Mucosa of stomach (tissue), 1 donor: ENCODE results near the gene ABCD1.
A peak's percentile ranks its signal among the peaks of the same experiment; 100 is the strongest.
"Not testable (repeated sequence)": the region's sequence is repeated elsewhere in the genome, so short reads cannot be mapped to it uniquely, and the experiment has no call there.

Experiments
- H3K27me3 ChIP-seq: one replicate; pipeline ENCODE4 v1.7.0; 2013; ENCODE audit warnings: mild to moderate bottlenecking, low read length; ENCODE audit not compliant: control insufficient read depth, insufficient read depth
- H3K36me3 ChIP-seq: one replicate; pipeline ENCODE4 v1.7.0; 2013; ENCODE audit warnings: low read length; ENCODE audit not compliant: control insufficient read depth, insufficient read depth
- H3K4me1 ChIP-seq: one replicate; pipeline ENCODE4 v1.7.0; 2013; ENCODE audit warnings: mild to moderate bottlenecking, low read length; ENCODE audit not compliant: control insufficient read depth, insufficient read depth
- H3K4me3 ChIP-seq: one replicate; pipeline ENCODE4 v1.7.0; 2013; ENCODE audit warnings: low read length
- H3K9ac ChIP-seq: one replicate; pipeline ENCODE4 v1.7.0; 2013; ENCODE audit warnings: mild to moderate bottlenecking, low read length, moderate library complexity
- H3K9me3 ChIP-seq: one replicate; pipeline ENCODE4 v1.7.0; 2013; ENCODE audit warnings: mild to moderate bottlenecking, low read length, moderate library complexity; ENCODE audit not compliant: control insufficient read depth
- donor health status: Pancreatic carcinoma.

The ABCD1 gene

DNA sequence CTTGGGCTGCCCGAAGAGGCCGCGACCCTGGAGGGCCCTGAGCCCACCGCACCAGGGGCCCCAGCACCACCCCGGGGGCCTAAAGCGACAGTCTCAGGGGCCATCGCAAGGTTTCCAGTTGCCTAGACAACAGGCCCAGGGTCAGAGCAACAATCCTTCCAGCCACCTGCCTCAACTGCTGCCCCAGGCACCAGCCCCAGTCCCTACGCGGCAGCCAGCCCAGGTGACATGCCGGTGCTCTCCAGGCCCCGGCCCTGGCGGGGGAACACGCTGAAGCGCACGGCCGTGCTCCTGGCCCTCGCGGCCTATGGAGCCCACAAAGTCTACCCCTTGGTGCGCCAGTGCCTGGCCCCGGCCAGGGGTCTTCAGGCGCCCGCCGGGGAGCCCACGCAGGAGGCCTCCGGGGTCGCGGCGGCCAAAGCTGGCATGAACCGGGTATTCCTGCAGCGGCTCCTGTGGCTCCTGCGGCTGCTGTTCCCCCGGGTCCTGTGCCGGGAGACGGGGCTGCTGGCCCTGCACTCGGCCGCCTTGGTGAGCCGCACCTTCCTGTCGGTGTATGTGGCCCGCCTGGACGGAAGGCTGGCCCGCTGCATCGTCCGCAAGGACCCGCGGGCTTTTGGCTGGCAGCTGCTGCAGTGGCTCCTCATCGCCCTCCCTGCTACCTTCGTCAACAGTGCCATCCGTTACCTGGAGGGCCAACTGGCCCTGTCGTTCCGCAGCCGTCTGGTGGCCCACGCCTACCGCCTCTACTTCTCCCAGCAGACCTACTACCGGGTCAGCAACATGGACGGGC, 579 bp downstream of the ABCD1 start:
- Histone ChIP-seq H3K36me3 (no peaks in the 10 kb centered on the region), H3K9me3 (no peaks in the 10 kb centered on the region), H3K27me3 (no peaks in the 10 kb centered on the region), H3K4me1 (peaks cover 37% of the 10 kb centered on the region), H3K9ac (peak overlapping the region; percentile 41), H3K4me3 (no peak overlapping the region)

DNA sequence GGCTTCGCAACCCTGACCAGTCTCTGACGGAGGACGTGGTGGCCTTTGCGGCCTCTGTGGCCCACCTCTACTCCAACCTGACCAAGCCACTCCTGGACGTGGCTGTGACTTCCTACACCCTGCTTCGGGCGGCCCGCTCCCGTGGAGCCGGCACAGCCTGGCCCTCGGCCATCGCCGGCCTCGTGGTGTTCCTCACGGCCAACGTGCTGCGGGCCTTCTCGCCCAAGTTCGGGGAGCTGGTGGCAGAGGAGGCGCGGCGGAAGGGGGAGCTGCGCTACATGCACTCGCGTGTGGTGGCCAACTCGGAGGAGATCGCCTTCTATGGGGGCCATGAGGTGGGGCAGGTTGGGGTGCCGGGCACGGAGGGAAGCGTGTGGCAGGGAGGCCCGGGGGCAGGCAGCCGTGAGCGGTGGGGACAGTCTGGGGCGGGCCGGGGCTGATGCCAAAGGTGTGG, 1.2 kb downstream of the ABCD1 start:
- no peaks in the 10 kb centered on the region for H3K36me3 ChIP-seq
- H3K9ac ChIP-seq = no peak overlapping the region
- peaks cover 37% of the 10 kb centered on the region for H3K4me1 ChIP-seq
- H3K27me3 ChIP-seq = no peaks in the 10 kb centered on the region
- H3K9me3 ChIP-seq = no peaks in the 10 kb centered on the region
- no peak overlapping the region for H3K4me3 ChIP-seq

DNA sequence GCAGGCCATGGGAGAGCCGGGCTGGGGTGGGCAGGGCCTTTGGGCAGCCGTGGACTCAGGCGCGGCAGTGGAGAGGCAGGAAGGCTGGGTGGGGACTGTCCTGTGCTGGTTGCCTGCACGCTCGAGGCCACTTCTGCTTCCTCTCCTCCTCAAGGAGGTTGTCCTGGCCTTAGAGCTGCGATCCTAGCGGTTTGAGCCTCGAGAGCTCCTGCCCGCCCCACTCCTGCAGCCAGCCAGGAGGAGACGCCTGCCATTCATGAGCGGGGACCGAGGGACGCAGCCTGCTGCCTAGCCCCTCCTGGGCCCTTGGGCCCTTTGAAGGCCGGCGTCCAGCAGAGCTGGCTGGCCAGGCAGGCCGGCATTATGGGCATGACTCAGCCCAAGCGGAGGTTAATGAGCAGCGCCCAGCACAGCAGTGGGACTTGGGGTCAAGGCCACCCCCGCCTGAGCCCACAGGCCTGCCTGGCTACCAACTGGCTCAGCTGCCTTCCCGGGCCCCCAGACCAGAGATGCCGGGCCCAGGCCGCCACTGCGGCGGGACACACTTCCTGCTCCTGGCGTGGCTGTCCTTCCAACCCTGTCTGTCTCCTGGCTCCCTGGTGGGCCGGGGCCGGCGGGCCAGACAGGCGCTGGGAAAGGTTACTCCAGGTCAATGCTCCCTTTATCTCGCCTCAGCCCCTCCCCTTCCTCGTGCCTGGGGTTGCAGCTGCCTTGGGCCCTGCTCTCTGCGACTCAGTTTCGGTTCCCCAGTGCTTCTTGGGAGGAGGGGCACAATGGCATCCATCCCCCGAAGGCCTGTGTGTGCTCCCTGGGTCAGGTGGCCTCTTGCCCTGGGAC, 1.8 kb downstream of the ABCD1 start:
- Histone ChIP-seq H3K9me3 (no peaks in the 10 kb centered on the region), H3K27me3 (no peaks in the 10 kb centered on the region), H3K36me3 (no peaks in the 10 kb centered on the region), H3K9ac (no peak overlapping the region), H3K4me1 (peaks cover 37% of the 10 kb centered on the region), H3K4me3 (no peak overlapping the region)

DNA sequence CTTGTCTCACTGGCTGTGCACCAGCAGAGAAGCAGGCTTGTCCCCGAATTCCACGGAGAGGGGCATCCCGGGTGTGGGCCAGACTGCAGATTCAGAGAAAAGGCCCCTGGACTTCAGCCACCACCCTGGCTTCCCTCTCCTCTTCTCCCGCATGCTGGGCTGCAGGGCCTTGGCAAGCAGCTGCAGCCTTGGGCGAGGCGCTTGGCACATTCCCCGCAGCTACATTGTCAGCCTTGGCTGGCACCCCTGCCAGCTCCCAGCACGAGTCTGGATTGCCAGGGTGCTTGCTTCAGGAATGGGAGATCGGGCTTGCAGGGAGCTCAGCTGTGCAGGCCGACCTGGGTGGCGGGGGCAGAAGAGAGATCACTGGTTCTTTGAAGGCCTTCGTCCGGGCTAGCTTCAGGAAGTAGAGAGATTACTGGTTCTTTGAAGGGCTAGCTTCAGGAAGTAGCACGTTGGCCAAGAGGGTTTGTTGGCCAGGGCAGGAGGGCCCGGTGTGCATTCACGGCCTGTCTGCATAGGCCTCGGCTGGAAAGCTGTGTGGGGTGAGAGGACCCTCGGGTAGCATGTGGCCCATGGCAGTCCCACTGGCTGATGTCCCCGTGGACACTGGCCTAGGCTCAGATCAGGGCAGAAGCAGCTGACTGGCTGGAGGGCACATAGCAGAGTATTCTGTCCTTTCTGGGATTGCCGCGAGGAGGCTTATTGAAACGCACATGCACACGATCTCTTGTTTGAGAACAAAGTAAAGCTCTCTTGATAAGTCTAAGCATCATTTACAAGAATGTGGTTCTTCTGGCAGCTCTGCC, 2.7 kb downstream of the ABCD1 start:
- no peaks in the 10 kb centered on the region for H3K27me3 ChIP-seq
- no peaks in the 10 kb centered on the region for H3K36me3 ChIP-seq
- no peak overlapping the region for H3K4me3 ChIP-seq
- peaks cover 33% of the 10 kb centered on the region for H3K4me1 ChIP-seq
- no peak overlapping the region for H3K9ac ChIP-seq
- no peaks in the 10 kb centered on the region for H3K9me3 ChIP-seq

DNA sequence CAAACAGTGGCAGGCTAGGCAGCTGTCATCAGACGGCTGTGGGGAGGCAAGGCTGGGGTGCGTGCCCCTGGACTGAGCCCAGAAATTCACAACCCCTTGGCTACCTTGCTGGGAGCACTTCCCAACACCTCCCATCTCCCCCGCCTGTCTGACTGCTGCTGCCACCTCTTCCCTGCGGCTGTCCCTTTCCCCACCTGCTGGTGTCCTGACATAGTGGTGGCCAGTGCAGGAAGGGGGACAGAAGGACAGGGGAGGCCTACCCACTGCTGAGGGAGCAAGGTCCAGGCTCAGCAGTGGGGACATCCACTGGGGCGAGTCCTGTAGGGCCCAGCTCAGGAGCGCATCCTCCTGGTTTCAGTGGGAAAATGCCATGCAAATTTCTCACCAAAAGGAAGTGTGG, 3.4 kb downstream of the ABCD1 start:
- Histone ChIP-seq H3K9ac (no peak overlapping the region), H3K36me3 (no peaks in the 10 kb centered on the region), H3K4me3 (no peak overlapping the region), H3K9me3 (no peaks in the 10 kb centered on the region), H3K4me1 (peaks cover 31% of the 10 kb centered on the region), H3K27me3 (no peaks in the 10 kb centered on the region)

DNA sequence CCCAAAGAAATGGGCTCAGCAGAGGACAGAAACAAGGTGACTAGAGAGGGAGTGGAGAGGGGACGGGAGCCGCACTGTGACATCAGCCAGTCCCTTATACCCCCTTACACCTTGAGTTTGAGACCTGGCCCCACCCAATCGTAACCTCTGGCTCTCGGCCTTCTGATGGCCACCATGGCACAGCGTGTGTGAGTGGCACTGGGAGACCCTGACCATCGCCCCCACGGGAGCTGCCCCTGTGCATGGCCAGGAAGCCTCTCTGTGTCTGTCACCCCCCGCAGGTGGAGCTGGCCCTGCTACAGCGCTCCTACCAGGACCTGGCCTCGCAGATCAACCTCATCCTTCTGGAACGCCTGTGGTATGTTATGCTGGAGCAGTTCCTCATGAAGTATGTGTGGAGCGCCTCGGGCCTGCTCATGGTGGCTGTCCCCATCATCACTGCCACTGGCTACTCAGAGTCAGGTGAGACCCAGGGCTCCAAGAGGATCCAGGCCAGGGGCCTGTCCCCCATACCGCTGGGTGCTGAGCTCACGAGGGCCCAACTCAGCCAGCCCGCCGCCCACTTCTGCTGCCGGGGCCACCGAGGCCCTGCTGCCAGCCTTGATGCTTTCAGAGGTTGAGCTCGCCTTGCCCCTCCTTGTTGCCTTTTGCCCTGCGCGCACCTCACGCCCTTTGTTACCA, 4.4 kb downstream of the ABCD1 start:
- no peaks in the 10 kb centered on the region for H3K27me3 ChIP-seq
- H3K9ac ChIP-seq = no peak overlapping the region
- no peak overlapping the region for H3K4me3 ChIP-seq
- H3K9me3 ChIP-seq = no peaks in the 10 kb centered on the region
- peaks cover 31% of the 10 kb centered on the region for H3K4me1 ChIP-seq
- no peaks in the 10 kb centered on the region for H3K36me3 ChIP-seq

DNA sequence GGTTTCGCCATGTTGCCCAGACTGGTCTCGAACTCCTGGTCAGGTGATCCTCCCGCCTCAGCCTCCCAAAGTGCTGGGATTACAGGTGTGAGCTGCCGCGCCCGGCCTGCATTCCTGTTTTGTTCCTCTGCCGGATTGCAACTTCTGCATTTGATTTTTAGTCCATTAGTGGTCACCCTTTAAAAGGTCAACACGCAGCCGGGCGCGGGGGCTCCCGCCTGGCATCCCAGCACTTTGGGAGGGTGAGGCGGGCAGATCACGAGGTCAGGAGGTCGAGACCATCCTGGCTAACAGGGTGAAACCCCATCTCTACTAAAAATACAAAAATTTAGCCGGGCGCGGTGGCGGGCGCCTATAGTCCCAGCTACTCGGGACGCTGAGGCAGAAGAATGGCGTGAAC, 5.5 kb downstream of the ABCD1 start:
- H3K27me3 ChIP-seq, H3K9ac ChIP-seq, H3K36me3 ChIP-seq, H3K9me3 ChIP-seq, H3K4me3 ChIP-seq: not testable (repeated sequence)
- H3K4me1 ChIP-seq = peaks cover 31% of the 10 kb centered on the region

DNA sequence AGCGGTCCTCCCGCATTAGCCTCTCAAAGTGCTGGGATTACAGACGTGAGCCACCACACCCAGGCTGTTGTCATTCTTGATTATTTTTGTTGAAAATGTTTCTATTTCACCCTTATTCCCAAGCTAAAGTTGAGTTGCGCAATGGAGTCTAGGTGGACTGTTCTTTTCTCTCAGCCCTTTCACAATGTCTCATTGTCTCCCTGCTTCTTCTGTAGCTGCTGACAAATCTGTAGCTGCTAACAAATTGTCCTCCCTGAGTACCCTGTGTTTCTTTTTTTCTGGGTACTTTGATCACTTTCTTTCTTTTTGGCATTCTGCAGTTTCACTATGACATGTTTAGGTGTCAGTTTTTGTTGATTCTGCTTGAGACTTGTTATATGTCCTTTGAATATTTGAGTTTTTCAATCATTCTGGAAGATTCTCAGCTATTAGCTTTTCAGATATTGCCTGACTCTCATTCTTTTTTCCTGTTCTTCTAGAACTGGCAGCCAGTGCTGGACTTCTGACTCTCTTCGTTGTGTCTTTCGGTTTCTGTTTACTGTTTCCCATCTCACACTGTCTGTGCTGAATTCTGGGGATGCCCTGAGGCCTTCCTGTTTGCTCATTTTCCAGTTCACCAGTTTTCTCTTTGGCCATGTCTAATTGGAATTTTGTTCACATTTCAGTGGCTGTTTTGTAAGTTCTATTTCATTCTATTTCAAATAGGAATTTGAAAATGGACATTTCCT, 6.6 kb downstream of the ABCD1 start:
- Histone ChIP-seq H3K36me3 (no peaks in the 10 kb centered on the region), H3K9me3 (no peaks in the 10 kb centered on the region), H3K27me3 (no peaks in the 10 kb centered on the region), H3K9ac (no peak overlapping the region), H3K4me3 (no peak overlapping the region), H3K4me1 (peaks cover 19% of the 10 kb centered on the region)

DNA sequence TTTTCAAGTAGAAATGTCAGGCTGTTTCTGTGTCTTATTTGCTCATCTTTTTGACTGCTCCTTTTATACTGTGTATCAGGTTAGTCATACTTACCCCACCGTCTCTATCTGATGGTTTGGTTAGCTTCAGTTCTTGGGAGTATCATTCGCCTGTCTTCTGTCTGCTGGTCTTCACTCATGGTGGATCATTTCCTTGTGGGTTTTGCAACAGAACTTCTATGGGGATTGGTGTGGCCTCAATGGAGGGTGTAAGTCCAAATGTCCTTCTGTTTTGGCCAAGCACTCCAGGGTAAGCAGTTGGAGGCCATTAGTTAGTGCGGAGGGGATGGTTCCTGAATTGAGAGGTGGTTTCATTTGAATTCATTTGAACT, 7.2 kb downstream of the ABCD1 start:
- Histone ChIP-seq H3K4me1 (peaks cover 14% of the 10 kb centered on the region), H3K9me3 (no peaks in the 10 kb centered on the region), H3K9ac (no peak overlapping the region), H3K36me3 (no peaks in the 10 kb centered on the region), H3K27me3 (no peaks in the 10 kb centered on the region), H3K4me3 (no peak overlapping the region)

DNA sequence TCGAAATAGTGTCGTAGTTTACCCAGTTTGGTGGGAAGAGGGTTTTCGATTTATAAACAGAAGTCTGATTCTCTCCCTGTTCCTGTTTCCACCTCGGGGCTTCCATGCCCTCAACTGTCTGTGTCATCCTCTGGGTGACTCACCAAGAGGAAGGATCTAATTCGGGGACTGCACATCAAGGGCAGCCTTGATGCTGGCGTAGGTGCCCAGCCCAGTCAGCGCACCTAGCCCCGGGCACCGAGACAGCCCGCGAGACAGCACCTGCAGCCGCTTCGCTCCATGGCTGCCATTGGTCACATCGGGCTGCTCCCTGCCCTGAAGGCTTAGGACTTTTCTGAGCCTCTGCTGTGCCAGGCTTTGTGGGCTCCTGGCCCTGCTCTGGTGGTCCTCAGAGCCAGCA, 7.7 kb downstream of the ABCD1 start:
- H3K36me3 ChIP-seq = no peaks in the 10 kb centered on the region
- no peak overlapping the region for H3K9ac ChIP-seq
- peaks cover 8% of the 10 kb centered on the region for H3K4me1 ChIP-seq
- no peaks in the 10 kb centered on the region for H3K9me3 ChIP-seq
- H3K27me3 ChIP-seq = no peaks in the 10 kb centered on the region
- no peak overlapping the region for H3K4me3 ChIP-seq

DNA sequence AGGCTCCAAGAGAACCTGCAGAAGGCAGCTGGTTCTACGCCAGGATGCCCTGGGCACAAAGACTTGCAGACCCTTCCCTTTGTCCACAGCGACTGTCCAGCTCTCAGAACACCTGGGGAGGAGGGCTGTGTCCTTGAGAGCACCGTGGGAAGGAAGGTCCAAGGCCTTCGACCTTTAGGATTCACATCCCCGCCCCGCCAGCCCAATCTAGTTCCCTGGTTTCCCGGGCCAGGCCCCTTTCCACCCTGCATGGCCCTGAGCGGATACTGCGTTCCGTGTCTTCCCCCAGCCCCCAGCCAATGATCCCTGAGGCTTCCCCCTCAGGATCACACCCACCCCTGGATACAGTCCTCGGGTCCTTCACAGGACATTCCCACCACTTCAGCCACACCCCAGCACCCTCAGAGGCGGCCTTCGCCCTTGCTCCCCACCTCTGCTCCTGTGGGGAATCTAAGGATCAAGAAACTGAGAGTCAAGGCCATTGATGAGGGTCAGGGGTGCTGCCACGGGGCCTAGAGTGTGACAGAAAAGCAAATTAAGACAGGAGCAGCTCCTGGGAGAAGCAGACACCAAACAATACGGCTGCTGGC, 9.1 kb downstream of the ABCD1 start:
- Histone ChIP-seq H3K9ac (no peak overlapping the region), H3K4me1 (no peaks in the 10 kb centered on the region), H3K4me3 (no peak overlapping the region), H3K9me3 (no peaks in the 10 kb centered on the region), H3K36me3 (no peaks in the 10 kb centered on the region), H3K27me3 (no peaks in the 10 kb centered on the region)
